Measurements from ENCODE around the gene F8A1. TPM values are rescaled to one million over a fixed set of nuclear protein-coding genes. Genes with fewer than 3 reads are reported as not detected.

F8A1 gene
- total RNA-seq, 1 experiment from 2014 or later, result 18.8 TPM

- H2BK5ac ChIP-seq (ENCODE audit: insufficient read length, low read length), result no peak overlapping the region
- no peak overlapping the region for H2AK5ac ChIP-seq (ENCODE audit: insufficient read length, low read length)
- no peak overlapping the region for H3K27ac ChIP-seq (ENCODE audit: insufficient read length, low read depth, low read length)
- H2BK15ac ChIP-seq (ENCODE audit: low read depth, low read length), result no peak overlapping the region
- no peak overlapping the region for H3K9ac ChIP-seq (ENCODE audit: extremely low read depth, insufficient read length, low read length)
- no peak overlapping the region for H2BK120ac ChIP-seq (ENCODE audit: low read depth, low read length, poor library complexity, severe bottlenecking)
- H2BK20ac ChIP-seq (ENCODE audit: low read depth, low read length, poor library complexity, severe bottlenecking), result no peak overlapping the region
- no peaks in the 10 kb centered on the region for H3K79me1 ChIP-seq (ENCODE audit: insufficient read depth, low read depth, low read length, poor library complexity, severe bottlenecking)
- WGBS (ENCODE audit: extremely low coverage, insufficient read length, low lambda C conversion rate), result no CpG with 5 or more reads among the region's 8 CpGs
- H4K91ac ChIP-seq (ENCODE audit: insufficient read length, low read depth, low read length), result no peak overlapping the region
- Mint-ChIP-seq H3K36me3 (ENCODE audit: insufficient read depth in 1 of 3, low read depth in 3 of 3) (peaks cover 0 to 2% (median 0%) of the 10 kb centered on the region in 3 experiments; a peak in 3 of 7 replicates), H3K27ac (no peak overlapping the region), H3K9me3 (peaks cover 60 to 76% of the 10 kb centered on the region in 2 experiments), H3K4me3 (no peak overlapping the region), H3K4me1 (no peaks in the 10 kb centered on the region), H3K27me3 (ENCODE audit: low read depth) (peaks cover 2% of the 10 kb centered on the region; the same call in 1 of the 2 replicates)
- H4K8ac ChIP-seq (replicated peaks; ENCODE audit: insufficient read length, low read depth, low read length), result no peak overlapping the region
- H4K20me1 ChIP-seq (ENCODE audit: control insufficient read depth, insufficient read depth, insufficient read length), result no peaks in the 10 kb centered on the region
- no peaks in the 10 kb centered on the region; the same call in 1 of the 2 replicates for H3K4me1 ChIP-seq (ENCODE audit: insufficient read depth, low read length)
- H3K27me3 ChIP-seq (ENCODE audit: insufficient read depth, low read length), result no peaks in the 10 kb centered on the region; the same call in 1 of the 2 replicates
- peaks cover 41% of the 10 kb centered on the region for H3K9me3 ChIP-seq (ENCODE audit: control insufficient read depth, low read depth, low read length)
- no peak overlapping the region for H3K14ac ChIP-seq (ENCODE audit: insufficient read depth, low read length)
- no peak overlapping the region for H2AFZ ChIP-seq (ENCODE audit: low read length)
- no peaks in the 10 kb centered on the region for H3K23me2 ChIP-seq (ENCODE audit: insufficient read length, low read depth, low read length, poor library complexity, severe bottlenecking)
- no peak overlapping the region for H3K4ac ChIP-seq (ENCODE audit: low read depth, low read length)
- no peak for DNase-seq
- no peak overlapping the region for H3K23ac ChIP-seq (ENCODE audit: insufficient read length, low read depth, low read length)
- H3K79me2 ChIP-seq (ENCODE audit: insufficient read depth, low read length), result no peaks in the 10 kb centered on the region
- no peak overlapping the region for H2BK12ac ChIP-seq (ENCODE audit: insufficient read length, low read depth, low read length)
- TF ChIP-seq CTCF (conservative IDR thresholded peaks at IDR 0.05), result no peak
- H3K18ac ChIP-seq (ENCODE audit: insufficient read length, low read depth, low read length), result no peak overlapping the region
- no peak overlapping the region for H4K5ac ChIP-seq (ENCODE audit: insufficient read length, low read depth, low read length)
- no peak overlapping the region for H3K4me2 ChIP-seq (ENCODE audit: insufficient read depth, insufficient read length, low read length)
- H3T11ph ChIP-seq (ENCODE audit: low read length), result no peak overlapping the region
- H3K56ac ChIP-seq (ENCODE audit: insufficient read length, low read depth, low read length), result no peak overlapping the region
Observed at GRCh38 chrX:154900323-154900722, 14.2 kb downstream of the F8A1 start.
